ENCODE results near the gene ZNF92. TPM values are rescaled to one million over a fixed set of nuclear protein-coding genes. Genes with fewer than 3 reads are reported as not detected.
A peak's percentile ranks its signal among the peaks of the same experiment; 100 is the strongest.
"Not testable (repeated sequence)": the region's sequence is repeated elsewhere in the genome, so short reads cannot be mapped to it uniquely, and the experiment has no call there.

ZNF92 gene
- total RNA-seq, 6 experiments from 2014 or later: 1.9 to 4.5 (median 2.4) TPM

- no peak for TF ChIP-seq POLR2A (IDR thresholded peaks at IDR 0.05)
- TF ChIP-seq CTCF (IDR thresholded peaks at IDR 0.05): no peak
- Histone ChIP-seq H3K4me3 (no peak overlapping the region), H3K36me3 (no peaks in the 10 kb centered on the region), H3K27me3 (no peaks in the 10 kb centered on the region), H3K4me1 (peaks cover 0 to 18% (median 2%) of the 10 kb centered on the region in 4 donors), H3K9me3 (no peaks in the 10 kb centered on the region), H3K27ac (no peak overlapping the region)
- ATAC-seq (peak; percentile 22 to 49 (median 37)), DNase-seq (no peak)
- intact Hi-C loops (cut with DNase I): no loop called here
- 53% methylated on average over 4 of the region's 4 CpGs for WGBS (ENCODE audit: insufficient coverage, low coverage, low lambda C conversion rate, missing lambda C conversion rate)
Observed at GRCh38 chr7:65342723-65343629, 30.7 kb upstream of the ZNF92 start.

- 89% methylated on average over 4 of the region's 4 CpGs for WGBS (ENCODE audit: insufficient coverage, low coverage, low lambda C conversion rate, missing lambda C conversion rate)
- H3K4me1 ChIP-seq: peaks cover 0 to 17% (median 1%) of the 10 kb centered on the region in 4 donors
- DNase-seq; H3K36me3 ChIP-seq; ATAC-seq; H3K9me3 ChIP-seq; H3K4me3 ChIP-seq; intact Hi-C loops (cut with DNase I); H3K27ac ChIP-seq; H3K27me3 ChIP-seq: not testable (repeated sequence)
Observed at GRCh38 chr7:65344541-65344940, 29.1 kb upstream of the ZNF92 start.

- WGBS (ENCODE audit: insufficient coverage, low coverage, low lambda C conversion rate, missing lambda C conversion rate): 79% methylated on average over 3 of the region's 4 CpGs
- ATAC-seq (no peak), DNase-seq (no peak)
- intact Hi-C loops (cut with DNase I): no loop called here
- Histone ChIP-seq H3K36me3 (no peaks in the 10 kb centered on the region), H3K4me3 (no peak overlapping the region), H3K27ac (no peak overlapping the region), H3K27me3 (no peaks in the 10 kb centered on the region), H3K9me3 (no peaks in the 10 kb centered on the region), H3K4me1 (no peaks in the 10 kb centered on the region)
- TF ChIP-seq POLR2A (IDR thresholded peaks at IDR 0.05) (no peak), CTCF (IDR thresholded peaks at IDR 0.05) (no peak)
Observed at GRCh38 chr7:65354263-65354662, 19.4 kb upstream of the ZNF92 start.

GRCh38 chr7:65369843-65370242, 3.8 kb upstream of the ZNF92 start:
- WGBS (ENCODE audit: insufficient coverage, low coverage, low lambda C conversion rate, missing lambda C conversion rate): 100% methylated on average over 3 of the region's 3 CpGs
- no peaks in the 10 kb centered on the region for H3K36me3 ChIP-seq
- H3K27ac ChIP-seq: no peak overlapping the region
- TF ChIP-seq CTCF (IDR thresholded peaks at IDR 0.05): no peak
- TF ChIP-seq POLR2A (IDR thresholded peaks at IDR 0.05): no peak
- ATAC-seq (no peak), DNase-seq (no peak)
- intact Hi-C loops (cut with DNase I): no loop called here
- H3K27me3 ChIP-seq: no peaks in the 10 kb centered on the region
- H3K4me1 ChIP-seq: peaks cover 0 to 16% (median 0%) of the 10 kb centered on the region in 4 donors
- no peak overlapping the region for H3K4me3 ChIP-seq
- no peaks in the 10 kb centered on the region for H3K9me3 ChIP-seq

- no peak overlapping the region for H3K4me3 ChIP-seq
- no peaks in the 10 kb centered on the region for H3K36me3 ChIP-seq
- TF ChIP-seq CTCF (IDR thresholded peaks at IDR 0.05) (no peak), POLR2A (IDR thresholded peaks at IDR 0.05) (no peak)
- peak overlapping the region in 1 of 3 donors; percentile 28 for H3K27ac ChIP-seq
- H3K9me3 ChIP-seq: no peaks in the 10 kb centered on the region
- intact Hi-C loops (cut with DNase I): no loop called here
- no peaks in the 10 kb centered on the region for H3K27me3 ChIP-seq
- DNase-seq (peak in 1 of 3 donors; percentile 67), ATAC-seq (peak; percentile 49 to 68 (median 62))
- peaks cover 0 to 21% (median 0%) of the 10 kb centered on the region in 4 donors for H3K4me1 ChIP-seq
- WGBS (ENCODE audit: insufficient coverage, low coverage, low lambda C conversion rate, missing lambda C conversion rate): 36% methylated on average over 4 of the region's 5 CpGs
Observed at GRCh38 chr7:65371468-65371867, 2.2 kb upstream of the ZNF92 start.

Data from right lobe of liver (tissue), 6 donors.